Effector CD4-positive, alpha-beta T cell (primary cell): Measurements from ENCODE around the gene FGD5.

Experiments used
- DNase-seq: peaks from one replicate; pipeline ENCODE4 v3.0.0-alpha.2; 2020

FGD5 gene

GRCh38 chr3:14788644-14789043, 30.1 kb upstream of the FGD5 start:
- no peak for DNase-seq

DNA sequence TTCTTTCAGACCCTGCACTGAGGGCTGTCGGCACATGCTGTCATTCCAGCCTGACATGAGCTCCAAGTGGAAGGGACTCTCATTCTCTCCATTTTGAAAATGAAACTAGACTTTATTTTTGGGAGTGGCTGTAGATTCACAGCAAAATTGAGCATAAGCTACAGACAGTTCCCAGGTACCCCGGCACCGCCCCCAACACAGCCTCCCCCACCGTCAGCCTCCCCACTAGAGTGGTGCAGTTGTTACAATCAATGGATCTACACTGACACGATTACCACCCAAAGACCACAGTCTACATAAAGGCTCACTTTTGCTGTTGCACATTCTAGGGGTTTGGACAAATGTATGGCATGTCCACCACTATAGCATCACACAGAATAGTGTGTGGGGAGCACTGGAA, 29.5 kb upstream of the FGD5 start:
- DNase-seq, result no peak

DNA sequence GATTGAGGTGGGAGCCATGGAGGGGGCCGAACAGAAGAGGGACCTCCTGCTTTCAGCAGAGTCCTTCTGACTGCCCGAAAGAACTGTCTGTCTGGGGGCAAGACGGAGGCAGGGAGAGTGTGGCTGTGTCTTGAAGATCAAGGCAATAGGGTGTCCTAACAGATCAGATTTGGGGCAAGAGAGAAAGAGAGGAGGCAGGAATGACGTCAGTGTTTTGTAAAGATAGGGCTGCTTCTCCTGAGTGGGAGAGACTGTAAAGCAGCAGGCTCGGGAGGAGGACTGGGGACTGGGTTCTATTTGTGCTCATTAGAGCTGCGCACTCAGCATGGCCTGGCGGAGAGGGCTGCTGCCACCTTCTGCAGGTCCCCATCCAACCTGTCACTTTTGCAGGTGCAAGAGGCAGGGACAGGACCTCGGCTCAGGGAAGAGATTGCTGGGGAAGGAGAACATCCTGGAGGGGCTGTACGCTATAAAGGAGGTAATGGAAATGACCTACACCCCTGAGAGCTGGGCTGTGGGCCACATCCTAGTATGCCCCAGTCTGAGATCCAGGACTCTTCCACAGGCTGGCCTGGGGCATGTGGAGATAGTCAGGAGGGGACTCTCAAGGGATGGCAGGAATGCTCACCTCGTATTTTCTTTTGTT, 29.0 kb upstream of the FGD5 start:
- no peak for DNase-seq

DNA sequence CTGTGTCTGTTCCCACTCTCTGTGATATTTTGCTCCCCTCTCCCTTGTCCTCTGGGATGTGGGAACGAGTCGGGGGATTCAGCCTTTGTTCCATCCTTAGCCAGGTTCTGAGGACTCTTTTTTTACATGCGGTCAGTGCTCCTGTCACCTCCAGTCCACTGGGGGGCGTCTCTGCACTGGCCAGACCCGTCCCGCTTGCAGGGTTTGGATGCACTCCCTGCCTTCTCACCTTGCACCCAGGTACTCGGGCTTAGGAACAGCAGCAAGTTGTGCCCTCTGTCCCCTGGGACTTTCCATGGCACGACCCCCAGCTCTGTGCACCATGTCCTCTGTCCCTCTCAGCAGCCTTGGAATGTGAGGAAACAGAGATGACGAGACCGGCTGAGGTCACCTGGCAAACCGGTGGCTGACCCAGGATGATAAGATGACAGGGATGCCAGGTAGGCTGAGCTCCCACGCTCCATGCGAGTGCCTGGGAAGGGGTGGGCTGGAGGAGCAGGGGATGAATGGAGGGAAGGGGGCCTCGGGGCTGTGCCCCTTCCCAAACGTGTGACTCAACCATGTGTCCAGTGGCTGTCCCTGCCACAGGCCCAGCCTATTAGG, 27.3 kb upstream of the FGD5 start:
- peak; percentile 19 for DNase-seq

DNA sequence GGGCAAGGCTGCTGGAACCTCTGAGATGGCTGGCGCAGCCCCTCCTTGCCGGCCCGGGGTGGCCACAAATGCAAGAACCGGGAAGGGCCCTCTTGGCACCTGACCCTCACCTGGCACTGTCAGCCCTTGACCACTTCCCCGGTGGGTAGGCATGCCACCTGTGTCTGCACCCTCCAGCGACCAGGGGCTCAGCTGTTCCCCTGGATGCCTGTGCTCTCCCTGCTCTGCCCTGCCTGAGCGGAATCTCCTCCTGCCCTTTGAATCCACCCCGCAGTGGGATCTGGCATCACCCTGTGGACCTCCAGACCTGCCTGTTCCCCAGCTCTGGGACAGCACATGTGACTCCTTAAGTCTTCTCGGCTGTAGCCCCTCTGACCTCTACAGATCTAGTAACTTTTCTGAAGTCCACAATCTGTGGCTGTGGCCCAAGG, 26.1 kb upstream of the FGD5 start:
- DNase-seq, result no peak

- DNase-seq, result no peak
Observed at GRCh38 chr3:14793126-14793857, 25.5 kb upstream of the FGD5 start.

GRCh38 chr3:14793858-14794234, 24.9 kb upstream of the FGD5 start:
- no peak for DNase-seq

DNA sequence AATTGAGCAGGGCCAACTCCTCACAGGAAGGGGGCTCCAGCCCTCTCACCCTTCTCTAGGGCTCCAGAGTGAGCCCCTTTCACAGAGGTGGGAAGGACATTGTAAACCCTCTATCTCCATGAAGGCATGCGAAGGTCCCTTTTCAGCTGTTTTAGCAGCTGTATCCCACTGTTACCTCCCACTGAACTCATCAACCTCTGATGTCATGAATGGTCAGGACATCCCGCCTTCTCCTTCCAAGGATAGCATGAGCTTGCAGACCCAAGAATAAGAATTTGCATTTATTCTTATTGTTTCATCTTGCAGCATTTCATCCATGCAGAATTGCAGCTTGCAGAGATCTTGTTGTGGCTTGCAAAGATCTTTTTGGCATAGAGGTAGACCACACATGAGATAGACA, 24.3 kb upstream of the FGD5 start:
- DNase-seq, result no peak

DNA sequence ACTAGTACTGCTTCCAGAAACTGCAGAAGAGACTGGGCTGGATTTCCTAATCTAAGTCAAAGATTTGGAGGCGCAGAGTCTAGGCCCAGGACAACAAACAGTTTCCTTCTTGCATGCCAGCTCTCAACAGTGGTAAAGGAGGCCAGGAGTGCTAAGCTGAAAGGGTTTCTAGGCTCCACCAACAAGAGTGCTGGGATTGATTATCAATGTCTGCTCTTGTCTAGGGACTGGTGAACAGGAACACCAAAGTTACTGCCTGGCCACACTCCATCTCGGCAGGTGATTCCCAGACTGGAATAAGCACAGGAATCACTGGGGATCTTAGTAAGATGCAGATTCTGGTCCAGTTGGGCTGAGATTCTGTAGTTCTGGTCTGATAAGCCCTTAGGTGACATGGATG, 22.8 kb upstream of the FGD5 start:
- DNase-seq, result no peak

- no peak for DNase-seq
Observed at GRCh38 chr3:14796403-14797077, 22.2 kb upstream of the FGD5 start.

GRCh38 chr3:14797731-14798130, 21.0 kb upstream of the FGD5 start:
- no peak for DNase-seq

GRCh38 chr3:14798231-14798630, 20.5 kb upstream of the FGD5 start:
- DNase-seq, result no peak

GRCh38 chr3:14799146-14799545, 19.6 kb upstream of the FGD5 start:
- DNase-seq, result no peak

DNA sequence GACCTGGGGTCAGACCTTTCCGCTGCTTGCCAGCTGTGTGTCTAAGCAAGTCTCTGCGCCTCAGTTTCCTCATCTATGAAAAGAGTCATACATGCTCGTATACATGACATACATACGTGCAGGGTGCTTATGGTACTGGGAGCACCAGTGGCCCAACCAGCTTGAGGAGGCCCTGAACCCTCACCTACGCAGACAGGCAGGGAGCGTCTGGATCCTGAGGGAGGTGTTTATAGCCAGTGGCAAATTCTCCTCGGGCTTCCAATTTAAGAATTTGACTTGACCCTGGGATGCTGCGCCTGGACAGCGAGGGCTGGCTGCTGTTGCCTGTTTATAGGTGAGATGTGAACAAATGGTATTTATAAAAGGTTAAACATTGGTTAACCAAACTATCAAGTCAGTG, 17.7 kb upstream of the FGD5 start:
- no peak for DNase-seq

GRCh38 chr3:14801668-14802380, 16.9 kb upstream of the FGD5 start:
- DNase-seq, result no peak

GRCh38 chr3:14802381-14802731, 16.4 kb upstream of the FGD5 start:
- DNase-seq, result no peak

DNA sequence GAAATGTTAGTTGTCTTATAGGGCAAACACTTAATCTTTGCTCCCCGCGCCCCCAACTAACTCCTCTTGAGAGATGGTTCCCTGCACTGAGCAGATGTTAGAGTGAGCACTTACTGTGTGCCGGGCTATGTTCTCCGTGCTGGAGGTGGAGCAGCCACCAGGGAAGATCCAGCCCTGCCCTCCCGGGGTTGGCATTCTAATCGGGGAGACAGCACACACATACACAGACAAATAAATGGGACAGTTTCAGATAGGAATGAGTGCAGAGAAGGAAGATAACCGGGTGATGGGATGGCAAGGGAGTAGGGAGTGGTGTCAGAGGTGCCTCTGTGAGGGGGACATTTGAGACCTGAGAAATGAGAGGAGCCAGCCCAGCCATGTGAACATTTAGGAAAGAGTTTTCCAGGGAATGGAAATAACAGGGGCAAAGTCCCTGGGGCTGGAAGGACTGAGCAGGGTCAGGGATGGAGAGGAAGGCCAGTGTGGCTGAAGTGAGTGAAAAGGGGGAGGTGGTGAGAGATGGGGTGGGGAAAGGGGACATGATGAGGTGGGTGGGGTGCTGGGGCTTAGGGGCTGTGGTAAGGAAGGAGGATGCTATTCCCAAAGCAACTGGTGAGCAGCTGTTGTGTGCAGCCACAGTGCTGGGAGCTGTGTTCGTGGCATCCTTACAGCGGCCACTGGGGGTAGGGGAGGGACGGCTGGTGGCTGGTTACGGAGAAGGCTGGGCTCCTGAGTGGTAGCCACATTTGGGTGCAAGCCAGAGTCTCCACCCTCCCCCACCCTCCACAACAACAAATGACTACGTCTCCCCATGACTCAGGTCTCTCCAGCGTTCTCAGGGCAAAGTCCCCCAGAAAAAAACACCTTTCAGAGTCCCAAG, 15.4 kb upstream of the FGD5 start:
- no peak for DNase-seq

DNA sequence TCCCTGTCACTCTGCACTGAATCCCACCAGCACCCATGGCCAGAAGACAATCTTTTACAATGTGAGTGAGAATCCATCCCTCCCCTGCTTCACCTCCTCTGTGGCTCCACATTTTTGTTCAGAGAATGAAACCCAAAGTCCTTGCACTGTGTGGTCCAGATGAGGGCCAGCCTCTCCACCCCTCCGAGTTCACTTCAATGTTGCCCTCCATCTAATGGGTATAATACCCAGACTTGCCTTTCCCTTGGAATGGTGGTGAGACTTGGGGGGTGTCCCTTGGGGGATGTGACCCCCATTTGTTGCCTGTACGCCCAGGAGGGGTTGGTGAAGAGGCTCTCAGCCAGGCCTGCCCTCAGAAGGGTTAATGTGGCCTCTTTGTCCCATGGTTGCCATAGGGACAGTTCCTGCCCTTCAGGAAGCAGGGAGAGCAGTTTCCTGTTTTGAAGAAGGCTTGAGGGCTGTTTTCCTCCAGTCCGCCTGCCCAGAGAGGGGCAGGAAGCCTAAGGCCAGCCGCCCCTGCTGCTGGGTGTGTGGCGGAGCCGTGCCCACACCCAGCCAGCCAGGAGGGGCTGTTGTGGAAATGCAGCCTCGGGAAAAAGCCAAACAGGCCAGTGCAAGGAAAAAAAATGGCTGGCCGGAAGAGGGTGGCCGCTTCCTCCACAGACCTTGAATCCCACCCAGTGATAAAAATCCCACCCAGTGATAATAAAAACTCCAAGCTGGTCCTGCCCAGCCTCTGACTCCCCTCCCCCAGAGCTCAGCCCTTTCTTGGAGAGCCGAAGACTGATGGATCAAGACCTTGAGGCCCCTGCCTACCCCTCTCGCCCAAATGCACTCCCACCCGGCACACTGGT, 14.6 kb upstream of the FGD5 start:
- DNase-seq, result no peak

DNA sequence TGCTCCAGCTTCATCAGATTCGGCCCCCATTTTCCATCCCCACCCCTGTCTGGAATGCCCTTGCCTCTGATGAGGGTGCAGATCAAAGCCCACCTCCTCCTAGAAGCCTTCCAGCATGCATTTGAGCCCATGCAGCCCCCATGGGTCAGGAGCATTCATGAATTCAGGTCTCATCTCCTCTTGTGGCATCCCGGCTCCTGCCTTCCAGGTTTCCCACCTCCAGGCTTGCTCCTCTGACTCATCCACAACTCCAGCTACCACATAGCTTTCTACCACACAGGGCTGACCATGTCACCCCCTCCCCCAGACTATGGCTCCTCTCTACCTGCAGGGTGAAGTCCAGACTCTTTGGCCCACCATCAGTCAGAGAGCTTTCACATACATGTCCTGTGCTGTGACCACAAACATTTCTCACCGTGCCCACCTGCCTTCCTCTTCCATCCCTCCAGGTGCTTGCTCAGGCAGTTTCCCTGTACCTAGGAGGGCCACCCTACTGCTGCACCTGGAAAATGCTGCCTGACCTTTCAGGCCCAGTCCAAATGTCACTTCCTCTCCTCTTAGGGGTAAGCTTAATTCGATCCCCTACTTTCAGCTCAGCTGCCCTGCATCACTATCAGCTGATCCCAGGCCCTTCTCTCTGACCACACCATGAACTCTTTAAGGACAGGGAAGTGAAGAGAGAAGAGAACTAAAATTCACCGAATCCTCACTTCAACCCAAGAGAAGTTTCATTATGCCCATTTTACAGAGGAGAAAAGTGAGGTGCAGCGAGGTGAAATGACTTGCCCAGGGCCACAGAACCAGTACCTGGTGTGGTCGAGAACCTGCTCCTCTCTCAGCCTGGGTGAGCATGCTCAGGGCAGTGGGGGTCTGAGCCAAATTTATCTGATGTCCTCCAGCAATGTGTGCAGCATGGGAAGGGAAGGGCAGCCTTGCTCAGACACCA, 13.7 kb upstream of the FGD5 start:
- DNase-seq, result no peak

DNA sequence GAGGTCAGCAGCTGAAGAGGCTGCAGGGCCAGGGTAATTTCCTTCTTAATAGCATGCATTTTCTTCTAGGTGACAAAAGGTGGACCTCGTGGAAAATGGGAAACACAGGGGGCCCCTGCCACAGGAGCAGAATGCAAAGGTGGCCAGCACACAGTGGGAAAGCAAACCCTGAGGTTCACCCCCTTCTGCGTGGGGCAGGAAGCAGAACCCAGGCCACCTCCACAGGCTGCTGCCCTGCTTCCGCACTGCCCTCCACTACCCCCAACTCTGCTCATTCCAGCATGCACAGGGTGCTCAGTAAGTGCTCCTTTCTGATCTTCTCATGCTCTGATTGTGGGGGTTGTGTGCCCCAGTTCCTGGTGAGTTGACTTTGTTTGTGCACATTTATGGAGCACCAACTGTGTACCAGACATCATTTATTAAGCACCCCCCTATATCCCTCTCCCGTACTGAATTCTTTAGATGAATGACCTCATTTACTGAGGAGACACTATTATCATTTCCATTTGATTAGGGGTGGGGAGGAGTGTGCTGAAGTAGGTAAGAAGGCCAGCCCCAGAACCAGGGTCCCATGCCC, 12.7 kb upstream of the FGD5 start:
- DNase-seq, result no peak
